PC-9 (cell line): ENCODE measurements around the gene CABP5.

Source experiments
- CTCF ChIP-seq: fragments of 200-600 bp; sonication (generic); conservative IDR thresholded peaks from 2 replicates; pipeline ENCODE4 v1.6.1; 2017; ENCODE audit warnings: mixed run types, antibody characterized with exemption, mild to moderate bottlenecking, moderate library complexity
- EZH2 ChIP-seq: fragments of 200-600 bp; sonication (generic); IDR thresholded peaks from 2 replicates; pipeline ENCODE4 v1.8.0; 2017; ENCODE audit warnings: antibody characterized with exemption, low read depth

- TF ChIP-seq EZH2 = no peak
- TF ChIP-seq CTCF = no peak
Observed at GRCh38 chr19:48030073-48030472, 13.8 kb downstream of the CABP5 start.
